Naive thymus-derived CD8-positive, alpha-beta T cell (primary cell): ENCODE data around the gene TRIM44. TPM values are rescaled to one million over a fixed set of nuclear protein-coding genes. Genes with fewer than 3 reads are reported as not detected.

Source experiments
- ATAC-seq, 2 donors: fragments of 150-1000 bp; cut with Tn5 transposase in 1 of 2; sonication (Bioruptor Pico), chemical (Tn5 transposase) in 1 of 2; 1 replicate in 1 of 2; 2 replicates in 1 of 2; pipeline ENCODE4 v1.10.0; 2021; ENCODE audit warnings: mild to moderate bottlenecking in 2 of 2, moderate library complexity in 2 of 2
- POLR2A ChIA-PET: fragments of 350-600 bp; sonication (Branson Sonifier 250); formaldehyde crosslinking; loops from one replicate; lab custom pipeline; 2021; ENCODE audit warnings: antibody characterized with exemption; lab: Charles Lee
- DNase-seq, 10 donors: peaks; one replicate each; pipeline versions ENCODE4 v3.0.0 to v3.0.0-alpha.2; 2020 to 2022
- H3K27ac Mint-ChIP-seq, 10 donors: one replicate each; pipeline ENCODE4 v1.8.0; 2020 to 2022; ENCODE audit warnings: mild to moderate bottlenecking in 10 of 10, mixed read lengths in 10 of 10, moderate library complexity in 4 of 10, inconsistent platforms in 1 of 10
- H3K27me3 Mint-ChIP-seq, 5 donors: one replicate each; pipeline ENCODE4 v1.8.0; 2021 to 2022; ENCODE audit warnings: mixed read lengths in 5 of 5
- H3K36me3 Mint-ChIP-seq, 3 donors: one replicate each; pipeline ENCODE4 v1.8.0; 2020 to 2022; ENCODE audit warnings: mixed read lengths in 3 of 3, mild to moderate bottlenecking in 2 of 3, inconsistent platforms in 1 of 3
- H3K4me1 Mint-ChIP-seq, 4 donors: one replicate each; pipeline ENCODE4 v1.8.0; 2021 to 2022; ENCODE audit warnings: mixed read lengths in 4 of 4
- H3K4me3 Mint-ChIP-seq, 10 donors: one replicate each; pipeline ENCODE4 v1.8.0; 2020 to 2022; ENCODE audit warnings: mild to moderate bottlenecking in 10 of 10, mixed read lengths in 10 of 10, moderate library complexity in 6 of 10, inconsistent platforms in 1 of 10
- H3K9me3 Mint-ChIP-seq, 9 donors: one replicate each; pipeline ENCODE4 v1.8.0; 2020 to 2022; ENCODE audit warnings: mixed read lengths in 9 of 9, mild to moderate bottlenecking in 3 of 9, inconsistent platforms in 1 of 9, moderate library complexity in 1 of 9
- polyA plus RNA-seq, 3 donors: library from polyadenylated mRNA; unstranded; fragments of 300-500 nt; fragmentation: Illumina TruSeq; gene quantifications; one replicate each; pipeline ENCODE4 v1.2.3, GENCODE V29; 2021
- total RNA-seq, 8 experiments: library from RNA in 2 of 8; stranded (reverse) in 2 of 8; gene quantifications; one replicate each; pipeline ENCODE4 v1.2.3 and lab custom pipeline; 2021 to 2026

TRIM44 gene
- total and polyA plus RNA-seq, 5 experiments from 2014 or later = 49.5 to 73.4 (median 59.4) TPM

DNA sequence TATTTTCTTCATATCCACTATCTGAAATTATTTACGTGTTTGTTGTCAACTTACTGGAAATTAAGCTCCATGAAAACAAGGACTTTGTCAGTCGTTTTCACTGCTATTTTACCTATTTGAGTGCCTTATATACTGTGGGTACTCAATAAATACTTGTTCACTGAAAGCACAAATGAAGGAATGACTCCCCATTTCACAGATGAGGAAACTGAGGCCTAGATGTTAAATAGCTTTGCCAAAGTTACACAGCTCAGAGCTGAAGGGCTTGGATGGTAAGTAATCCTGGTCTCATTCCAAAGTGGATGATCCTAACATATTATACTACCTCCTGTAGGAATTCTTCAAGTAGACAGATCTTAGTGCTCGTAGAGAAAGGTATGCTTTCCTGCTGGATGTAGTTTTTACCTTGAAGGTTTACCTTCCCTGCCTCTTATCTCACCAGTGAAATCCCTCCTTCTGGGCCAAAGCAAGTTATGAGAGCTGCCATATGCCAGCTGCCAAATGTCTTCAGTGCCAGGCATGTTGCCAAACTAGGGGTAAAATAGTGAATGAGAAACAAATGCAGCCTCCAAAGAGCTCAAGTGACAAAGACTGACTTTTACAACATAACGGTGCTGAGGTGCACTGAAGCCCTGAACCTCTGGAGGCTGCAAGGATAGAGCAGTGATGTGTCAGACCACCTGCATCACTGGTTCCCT, 129.7 kb downstream of the TRIM44 start:
- Mint-ChIP-seq H3K4me1 (peaks cover 13 to 64% (median 28%) of the 10 kb centered on the region in 4 donors), H3K27ac (peak overlapping the region in 2 of 10 donors; percentile 30 to 61), H3K9me3 (no peaks in the 10 kb centered on the region), H3K27me3 (no peaks in the 10 kb centered on the region), H3K36me3 (peaks cover 0 to 21% (median 9%) of the 10 kb centered on the region in 3 donors), H3K4me3 (no peak overlapping the region)
- POLR2A ChIA-PET = interaction anchor here (1.0 kb wide), 1 partner anchor 43 kb away, joined by 4 read pairs; no protein-coding TSS in a partner anchor
- DNase-seq (no peak), ATAC-seq (no peak)

- POLR2A ChIA-PET = interaction anchor here (1.0 kb wide), 1 partner anchor 43 kb away, joined by 4 read pairs; no protein-coding TSS in a partner anchor
- no peak for ATAC-seq
- H3K27me3 Mint-ChIP-seq = no peaks in the 10 kb centered on the region
- H3K36me3 Mint-ChIP-seq = peaks cover 0 to 26% (median 15%) of the 10 kb centered on the region in 3 donors
- H3K4me3 Mint-ChIP-seq = no peak overlapping the region
- no peaks in the 10 kb centered on the region for H3K9me3 Mint-ChIP-seq
- DNase-seq = no peak
- H3K4me1 Mint-ChIP-seq = peaks cover 9 to 63% (median 27%) of the 10 kb centered on the region in 4 donors
- no peak overlapping the region for H3K27ac Mint-ChIP-seq
Measured at GRCh38 chr11:35792846-35793192, 130.2 kb downstream of the TRIM44 start.

GRCh38 chr11:35794333-35794732, 131.8 kb downstream of the TRIM44 start:
- ATAC-seq (no peak), DNase-seq (no peak)
- Mint-ChIP-seq H3K4me3 (no peak overlapping the region), H3K27me3 (no peaks in the 10 kb centered on the region), H3K36me3 (peaks cover 0 to 26% (median 17%) of the 10 kb centered on the region in 3 donors), H3K4me1 (peaks cover 6 to 65% (median 22%) of the 10 kb centered on the region in 4 donors), H3K27ac (no peak overlapping the region), H3K9me3 (no peaks in the 10 kb centered on the region)
- POLR2A ChIA-PET = no interaction called here

DNA sequence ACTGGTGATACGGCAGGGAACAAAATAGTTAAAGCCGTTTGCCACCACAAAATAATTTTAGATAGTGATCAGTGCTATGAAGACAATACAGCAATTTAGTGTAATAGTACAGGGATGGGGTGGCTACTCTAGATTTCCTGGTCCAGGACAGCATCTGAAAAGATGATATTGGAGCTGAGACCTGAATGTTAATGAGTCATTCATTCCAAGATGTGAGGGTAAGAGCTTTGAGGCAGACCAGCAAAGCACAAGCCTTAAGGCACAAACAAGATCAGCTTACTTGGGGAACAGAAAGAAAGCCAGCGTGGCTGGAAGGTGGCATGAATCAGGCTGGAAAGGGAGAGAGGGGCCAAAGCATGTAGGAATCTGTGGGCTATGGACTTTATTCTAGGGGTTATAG, 132.3 kb downstream of the TRIM44 start:
- POLR2A ChIA-PET = no interaction called here
- no peak for DNase-seq
- H3K27ac Mint-ChIP-seq = peak overlapping the region in 1 of 10 donors; percentile 2
- peaks cover 0 to 30% (median 23%) of the 10 kb centered on the region in 3 donors for H3K36me3 Mint-ChIP-seq
- H3K9me3 Mint-ChIP-seq = no peaks in the 10 kb centered on the region
- peaks cover 6 to 69% (median 24%) of the 10 kb centered on the region in 4 donors for H3K4me1 Mint-ChIP-seq
- ATAC-seq = no peak
- no peaks in the 10 kb centered on the region for H3K27me3 Mint-ChIP-seq
- H3K4me3 Mint-ChIP-seq = no peak overlapping the region

- DNase-seq (no peak), ATAC-seq (no peak)
- Mint-ChIP-seq H3K27ac (peak overlapping the region in 1 of 10 donors; percentile 11), H3K36me3 (peaks cover 0 to 30% (median 25%) of the 10 kb centered on the region in 3 donors), H3K9me3 (no peaks in the 10 kb centered on the region), H3K4me1 (peaks cover 19 to 56% (median 22%) of the 10 kb centered on the region in 4 donors), H3K4me3 (no peak overlapping the region), H3K27me3 (no peaks in the 10 kb centered on the region)
- POLR2A ChIA-PET = interaction anchor here (0.7 kb wide), 1 partner anchor 56 kb away, joined by 3 read pairs; no protein-coding TSS in a partner anchor
Measured at GRCh38 chr11:35796562-35796961, 134.0 kb downstream of the TRIM44 start.

- Mint-ChIP-seq H3K27me3 (no peaks in the 10 kb centered on the region), H3K36me3 (peaks cover 0 to 27% (median 23%) of the 10 kb centered on the region in 3 donors), H3K4me3 (no peak overlapping the region), H3K4me1 (peaks cover 17 to 43% (median 21%) of the 10 kb centered on the region in 4 donors), H3K27ac (no peak overlapping the region), H3K9me3 (no peaks in the 10 kb centered on the region)
- POLR2A ChIA-PET = no interaction called here
- no peak for DNase-seq
- no peak for ATAC-seq
Measured at GRCh38 chr11:35798423-35798822, 135.8 kb downstream of the TRIM44 start.

- ATAC-seq = no peak
- Mint-ChIP-seq H3K4me3 (no peak overlapping the region), H3K9me3 (no peaks in the 10 kb centered on the region), H3K27ac (peak overlapping the region in 1 of 10 donors; percentile 30), H3K27me3 (no peaks in the 10 kb centered on the region), H3K36me3 (peaks cover 0 to 25% (median 23%) of the 10 kb centered on the region in 3 donors), H3K4me1 (peaks cover 16 to 43% (median 19%) of the 10 kb centered on the region in 4 donors)
- POLR2A ChIA-PET = no interaction called here
- DNase-seq = no peak
Measured at GRCh38 chr11:35798983-35799382, 136.4 kb downstream of the TRIM44 start.

GRCh38 chr11:35799655-35800054, 137.1 kb downstream of the TRIM44 start:
- peaks cover 15 to 42% (median 19%) of the 10 kb centered on the region in 4 donors for H3K4me1 Mint-ChIP-seq
- no peak overlapping the region for H3K4me3 Mint-ChIP-seq
- no peaks in the 10 kb centered on the region for H3K9me3 Mint-ChIP-seq
- no peak for DNase-seq
- POLR2A ChIA-PET = no interaction called here
- no peak overlapping the region for H3K27ac Mint-ChIP-seq
- peaks cover 0 to 25% (median 25%) of the 10 kb centered on the region in 3 donors for H3K36me3 Mint-ChIP-seq
- ATAC-seq = no peak
- no peaks in the 10 kb centered on the region for H3K27me3 Mint-ChIP-seq

GRCh38 chr11:35800970-35801953, 138.7 kb downstream of the TRIM44 start:
- POLR2A ChIA-PET = interaction anchor here (0.5 kb wide), 1 partner anchor 138 kb away, joined by 3 read pairs; the partner anchor contains the start of gene TRIM44
- H3K27ac Mint-ChIP-seq = no peak overlapping the region
- H3K4me3 Mint-ChIP-seq = no peak overlapping the region
- H3K36me3 Mint-ChIP-seq = peaks cover 0 to 26% (median 24%) of the 10 kb centered on the region in 3 donors
- H3K4me1 Mint-ChIP-seq = peaks cover 13 to 26% (median 16%) of the 10 kb centered on the region in 4 donors
- DNase-seq = no peak
- H3K27me3 Mint-ChIP-seq = no peaks in the 10 kb centered on the region
- no peaks in the 10 kb centered on the region for H3K9me3 Mint-ChIP-seq
- ATAC-seq = no peak

DNA sequence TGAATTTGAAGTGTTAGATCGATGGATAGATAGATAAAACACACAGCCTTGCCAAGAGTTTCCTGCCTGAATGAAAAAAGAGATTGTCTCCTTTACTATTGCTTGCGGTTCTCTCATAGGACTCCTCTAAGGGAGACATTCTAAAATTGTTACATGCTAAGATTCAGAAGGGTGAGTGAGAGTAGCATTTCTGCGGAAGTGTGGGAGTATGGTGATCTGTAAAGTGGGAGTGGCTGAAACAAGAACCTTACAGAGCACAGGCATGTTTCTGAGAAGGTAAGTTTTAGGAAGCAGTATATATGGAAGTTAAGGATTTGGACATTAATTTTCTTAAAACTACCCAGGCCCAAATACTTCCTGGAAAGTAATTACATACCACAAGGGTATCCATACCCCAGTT, 139.6 kb downstream of the TRIM44 start:
- no peaks in the 10 kb centered on the region for H3K9me3 Mint-ChIP-seq
- ATAC-seq (no peak), DNase-seq (no peak)
- no peak overlapping the region for H3K4me3 Mint-ChIP-seq
- H3K36me3 Mint-ChIP-seq = peaks cover 0 to 30% (median 28%) of the 10 kb centered on the region in 3 donors
- peak overlapping the region in 1 of 10 donors; percentile 40 for H3K27ac Mint-ChIP-seq
- H3K27me3 Mint-ChIP-seq = no peaks in the 10 kb centered on the region
- peaks cover 8 to 18% (median 13%) of the 10 kb centered on the region in 4 donors for H3K4me1 Mint-ChIP-seq
- POLR2A ChIA-PET = no interaction called here

GRCh38 chr11:35802672-35803071, 140.1 kb downstream of the TRIM44 start:
- ATAC-seq (no peak), DNase-seq (no peak)
- Mint-ChIP-seq H3K36me3 (peaks cover 0 to 31% (median 25%) of the 10 kb centered on the region in 3 donors), H3K27me3 (no peaks in the 10 kb centered on the region), H3K9me3 (no peaks in the 10 kb centered on the region), H3K27ac (no peak overlapping the region), H3K4me1 (peaks cover 8 to 16% (median 11%) of the 10 kb centered on the region in 4 donors), H3K4me3 (no peak overlapping the region)
- POLR2A ChIA-PET = no interaction called here

- POLR2A ChIA-PET = no interaction called here
- H3K9me3 Mint-ChIP-seq = no peaks in the 10 kb centered on the region
- peaks cover 0 to 34% (median 22%) of the 10 kb centered on the region in 3 donors for H3K36me3 Mint-ChIP-seq
- H3K27ac Mint-ChIP-seq = no peak overlapping the region
- H3K27me3 Mint-ChIP-seq = no peaks in the 10 kb centered on the region
- ATAC-seq (no peak), DNase-seq (no peak)
- H3K4me3 Mint-ChIP-seq = no peak overlapping the region
- H3K4me1 Mint-ChIP-seq = peaks cover 6 to 13% (median 10%) of the 10 kb centered on the region in 4 donors
Measured at GRCh38 chr11:35803115-35803514, 140.5 kb downstream of the TRIM44 start.
